ENCODE measurements around the gene JAG2. TPM values are rescaled to one million over a fixed set of nuclear protein-coding genes. Genes with fewer than 3 reads are reported as not detected.

JAG2 gene
- total RNA-seq, 1 experiment from 2014 or later: 12.2 TPM

- DNase-seq (ENCODE audit: low spot score) (no peak), ATAC-seq (no peak)
- Mint-ChIP-seq H3K27ac (no peak overlapping the region), H3K27me3 (ENCODE audit: low read depth) (peaks cover 4% of the 10 kb centered on the region; the same call in 1 of the 2 replicates), H3K4me3 (no peak overlapping the region), H3K4me1 (no peaks in the 10 kb centered on the region), H3K9me3 (no peaks in the 10 kb centered on the region), H3K36me3 (no peaks in the 10 kb centered on the region)
- CTCF ChIA-PET: interaction anchor here (0.6 to 3.4 kb wide), 7 partner anchors 10 to 173 kb away, joined by 3 to 16 read pairs (median 3); partner anchors contain the start of gene BRF1
- POLR2A ChIA-PET: no interaction called here
- no peak for TF ChIP-seq OVOL2 (CRISPR knock-in tag; IDR thresholded peaks at IDR 0.05; ENCODE audit: borderline replicate concordance)
- no peak for TF ChIP-seq FOXK1 (CRISPR knock-in tag; IDR thresholded peaks at IDR 0.05)
- TF ChIP-seq, protein P1, sequence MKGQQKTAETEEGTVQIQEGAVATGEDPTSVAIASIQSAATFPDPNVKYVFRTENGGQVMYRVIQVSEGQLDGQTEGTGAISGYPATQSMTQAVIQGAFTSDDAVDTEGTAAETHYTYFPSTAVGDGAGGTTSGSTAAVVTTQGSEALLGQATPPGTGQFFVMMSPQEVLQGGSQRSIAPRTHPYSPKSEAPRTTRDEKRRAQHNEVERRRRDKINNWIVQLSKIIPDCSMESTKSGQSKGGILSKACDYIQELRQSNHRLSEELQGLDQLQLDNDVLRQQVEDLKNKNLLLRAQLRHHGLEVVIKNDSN (CRISPR knock-in tag; IDR thresholded peaks at IDR 0.05): no peak
- TF ChIP-seq ERG (CRISPR knock-in tag; IDR thresholded peaks at IDR 0.05): no peak
- TF ChIP-seq RELA (CRISPR knock-in tag; IDR thresholded peaks at IDR 0.05; ENCODE audit: borderline replicate concordance): no peak
- TF ChIP-seq ZNF121 (CRISPR knock-in tag; IDR thresholded peaks at IDR 0.05): no peak
- no peak for TF ChIP-seq CDX4 (CRISPR knock-in tag; IDR thresholded peaks at IDR 0.05; ENCODE audit: borderline replicate concordance)
- TF ChIP-seq ESRRA (CRISPR knock-in tag; IDR thresholded peaks at IDR 0.05; ENCODE audit: borderline replicate concordance): no peak
- TF ChIP-seq, protein P2, sequence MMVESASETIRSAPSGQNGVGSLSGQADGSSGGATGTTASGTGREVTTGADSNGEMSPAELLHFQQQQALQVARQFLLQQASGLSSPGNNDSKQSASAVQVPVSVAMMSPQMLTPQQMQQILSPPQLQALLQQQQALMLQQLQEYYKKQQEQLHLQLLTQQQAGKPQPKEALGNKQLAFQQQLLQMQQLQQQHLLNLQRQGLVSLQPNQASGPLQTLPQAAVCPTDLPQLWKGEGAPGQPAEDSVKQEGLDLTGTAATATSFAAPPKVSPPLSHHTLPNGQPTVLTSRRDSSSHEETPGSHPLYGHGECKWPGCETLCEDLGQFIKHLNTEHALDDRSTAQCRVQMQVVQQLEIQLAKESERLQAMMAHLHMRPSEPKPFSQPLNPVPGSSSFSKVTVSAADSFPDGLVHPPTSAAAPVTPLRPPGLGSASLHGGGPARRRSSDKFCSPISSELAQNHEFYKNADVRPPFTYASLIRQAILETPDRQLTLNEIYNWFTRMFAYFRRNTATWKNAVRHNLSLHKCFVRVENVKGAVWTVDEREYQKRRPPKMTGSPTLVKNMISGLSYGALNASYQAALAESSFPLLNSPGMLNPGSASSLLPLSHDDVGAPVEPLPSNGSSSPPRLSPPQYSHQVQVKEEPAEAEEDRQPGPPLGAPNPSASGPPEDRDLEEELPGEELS (CRISPR knock-in tag; IDR thresholded peaks at IDR 0.05): no peak
- no peak for TF ChIP-seq HMGA2 (CRISPR knock-in tag; IDR thresholded peaks at IDR 0.05)
- TF ChIP-seq ETV6 (CRISPR knock-in tag; IDR thresholded peaks at IDR 0.05): no peak
- no peak for TF ChIP-seq E2F1 (CRISPR knock-in tag; IDR thresholded peaks at IDR 0.05)
Observed at GRCh38 chr14:105204206-105204930, 35.8 kb upstream of the JAG2 start.

DNA sequence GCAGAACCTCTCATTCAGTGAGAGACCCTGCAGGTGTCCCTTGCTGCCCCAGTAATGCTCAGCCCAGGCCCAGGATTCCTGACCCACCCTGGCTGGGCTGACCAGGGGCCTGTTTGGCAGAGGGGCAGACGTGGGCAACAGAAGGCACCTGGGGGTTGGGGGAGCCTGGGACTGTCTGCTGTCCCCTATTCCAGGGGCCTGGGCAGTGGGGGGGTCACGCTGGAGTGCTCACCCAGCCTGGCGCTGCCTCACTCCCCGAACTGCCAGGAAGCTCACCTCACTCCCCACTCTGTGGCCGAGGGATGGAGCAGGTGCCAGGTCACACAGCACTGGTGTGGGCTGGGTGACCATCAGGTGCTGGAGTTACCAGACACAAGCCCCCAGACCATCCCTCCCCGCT, 35.1 kb upstream of the JAG2 start:
- no peaks in the 10 kb centered on the region for H3K4me1 Mint-ChIP-seq
- no peak overlapping the region for H3K4me3 Mint-ChIP-seq
- H3K27ac Mint-ChIP-seq: no peak overlapping the region
- no peaks in the 10 kb centered on the region for H3K36me3 Mint-ChIP-seq
- ChIA-PET CTCF (interaction anchor here (0.6 to 3.4 kb wide), 7 partner anchors 9 to 348 kb away, joined by 3 to 16 read pairs (median 4); partner anchors contain the start of gene BRF1), POLR2A (no interaction called here)
- TF ChIP-seq, protein P3, sequence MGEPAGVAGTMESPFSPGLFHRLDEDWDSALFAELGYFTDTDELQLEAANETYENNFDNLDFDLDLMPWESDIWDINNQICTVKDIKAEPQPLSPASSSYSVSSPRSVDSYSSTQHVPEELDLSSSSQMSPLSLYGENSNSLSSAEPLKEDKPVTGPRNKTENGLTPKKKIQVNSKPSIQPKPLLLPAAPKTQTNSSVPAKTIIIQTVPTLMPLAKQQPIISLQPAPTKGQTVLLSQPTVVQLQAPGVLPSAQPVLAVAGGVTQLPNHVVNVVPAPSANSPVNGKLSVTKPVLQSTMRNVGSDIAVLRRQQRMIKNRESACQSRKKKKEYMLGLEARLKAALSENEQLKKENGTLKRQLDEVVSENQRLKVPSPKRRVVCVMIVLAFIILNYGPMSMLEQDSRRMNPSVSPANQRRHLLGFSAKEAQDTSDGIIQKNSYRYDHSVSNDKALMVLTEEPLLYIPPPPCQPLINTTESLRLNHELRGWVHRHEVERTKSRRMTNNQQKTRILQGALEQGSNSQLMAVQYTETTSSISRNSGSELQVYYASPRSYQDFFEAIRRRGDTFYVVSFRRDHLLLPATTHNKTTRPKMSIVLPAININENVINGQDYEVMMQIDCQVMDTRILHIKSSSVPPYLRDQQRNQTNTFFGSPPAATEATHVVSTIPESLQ (CRISPR knock-in tag; IDR thresholded peaks at IDR 0.05): no peak
- TF ChIP-seq CDX4 (CRISPR knock-in tag; IDR thresholded peaks at IDR 0.05; ENCODE audit: borderline replicate concordance) (no peak), ZBTB21 (CRISPR knock-in tag; IDR thresholded peaks at IDR 0.05; ENCODE audit: borderline replicate concordance) (no peak)
- TF ChIP-seq, protein P4, sequence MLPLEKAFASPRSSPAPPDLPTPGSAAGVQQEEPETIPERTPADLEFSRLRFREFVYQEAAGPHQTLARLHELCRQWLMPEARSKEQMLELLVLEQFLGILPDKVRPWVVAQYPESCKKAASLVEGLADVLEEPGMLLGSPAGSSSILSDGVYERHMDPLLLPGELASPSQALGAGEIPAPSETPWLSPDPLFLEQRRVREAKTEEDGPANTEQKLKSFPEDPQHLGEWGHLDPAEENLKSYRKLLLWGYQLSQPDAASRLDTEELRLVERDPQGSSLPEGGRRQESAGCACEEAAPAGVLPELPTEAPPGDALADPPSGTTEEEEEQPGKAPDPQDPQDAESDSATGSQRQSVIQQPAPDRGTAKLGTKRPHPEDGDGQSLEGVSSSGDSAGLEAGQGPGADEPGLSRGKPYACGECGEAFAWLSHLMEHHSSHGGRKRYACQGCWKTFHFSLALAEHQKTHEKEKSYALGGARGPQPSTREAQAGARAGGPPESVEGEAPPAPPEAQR (CRISPR knock-in tag; IDR thresholded peaks at IDR 0.05): no peak
- TF ChIP-seq, protein P5, sequence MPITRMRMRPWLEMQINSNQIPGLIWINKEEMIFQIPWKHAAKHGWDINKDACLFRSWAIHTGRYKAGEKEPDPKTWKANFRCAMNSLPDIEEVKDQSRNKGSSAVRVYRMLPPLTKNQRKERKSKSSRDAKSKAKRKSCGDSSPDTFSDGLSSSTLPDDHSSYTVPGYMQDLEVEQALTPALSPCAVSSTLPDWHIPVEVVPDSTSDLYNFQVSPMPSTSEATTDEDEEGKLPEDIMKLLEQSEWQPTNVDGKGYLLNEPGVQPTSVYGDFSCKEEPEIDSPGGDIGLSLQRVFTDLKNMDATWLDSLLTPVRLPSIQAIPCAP (CRISPR knock-in tag; IDR thresholded peaks at IDR 0.05): no peak
- ATAC-seq (no peak), DNase-seq (ENCODE audit: low spot score) (no peak)
- no peaks in the 10 kb centered on the region for H3K9me3 Mint-ChIP-seq
- peaks cover 7% of the 10 kb centered on the region; the same call in 1 of the 2 replicates for H3K27me3 Mint-ChIP-seq (ENCODE audit: low read depth)

Data from WTC11 (cell line).